H1 (cell line): ENCODE data around the gene SVIP. TPM values are rescaled to one million over a fixed set of nuclear protein-coding genes. Genes with fewer than 3 reads are reported as not detected.
A peak's percentile ranks its signal among the peaks of the same experiment; 100 is the strongest.

ENCODE experiments used
- CTCF ChIA-PET: fragments of 300-600 bp; sonication (Branson Sonifier 250); formaldehyde crosslinking; loops from one replicate; lab custom pipeline; 2021; ENCODE audit not compliant: partially characterized antibody; lab: Charles Lee
- POLR2A ChIA-PET: fragments of 300-600 bp; sonication (Branson Sonifier 250); formaldehyde crosslinking; loops from one replicate; lab custom pipeline; 2021; ENCODE audit warnings: inconsistent platforms; ENCODE audit not compliant: partially characterized antibody; lab: Charles Lee
- DNase-seq, 2 experiments: peaks; one replicate each; pipeline versions ENCODE4 v3.0.0 to v3.0.0-alpha.2; 2010 to 2022; ENCODE audit warnings: low spot score in 2 of 2, low read depth in 1 of 2, mixed read lengths in 1 of 2
- FAIRE-seq: peaks from 2 replicates; lab custom pipeline; 2011; peaks lifted over from hg19 to GRCh38; lab: Jason Lieb, UNC
- H2AFZ ChIP-seq: 2 replicates; pipeline ENCODE4 v1.8.1; 2012; ENCODE audit warnings: low read length, inconsistent platforms
- H2AK5ac ChIP-seq: 2 replicates; pipeline ENCODE4 v1.6.1; 2013; ENCODE audit warnings: low read depth, low read length
- H2BK120ac ChIP-seq: replicated peaks from 2 replicates; pipeline ENCODE3; 2013; ENCODE audit warnings: low read depth, low read length, inconsistent platforms
- H2BK12ac ChIP-seq: 2 replicates; pipeline ENCODE4 v1.6.1; 2013; ENCODE audit warnings: low read depth, low read length
- H2BK15ac ChIP-seq: 2 replicates; pipeline ENCODE4 v1.6.1; 2013; ENCODE audit warnings: low read length
- H2BK20ac ChIP-seq: 2 replicates; pipeline ENCODE4 v1.6.1; 2013; ENCODE audit warnings: low read length
- H2BK5ac ChIP-seq: 2 replicates; pipeline ENCODE4 v1.6.1; 2013; ENCODE audit warnings: low read depth, low read length
- H3K14ac ChIP-seq: 2 replicates; pipeline ENCODE4 v1.6.1; 2013; ENCODE audit warnings: inconsistent platforms; ENCODE audit not compliant: insufficient read length
- H3K18ac ChIP-seq: 2 replicates; pipeline ENCODE4 v1.6.1; 2013; ENCODE audit warnings: low read length; ENCODE audit errors: extremely low read depth
- H3K23ac ChIP-seq: 2 replicates; pipeline ENCODE4 v1.6.1; 2013; ENCODE audit warnings: inconsistent platforms; ENCODE audit not compliant: insufficient read length
- H3K23me2 ChIP-seq: 2 replicates; pipeline ENCODE4 v1.6.1; 2013; ENCODE audit warnings: low read depth, low read length
- H3K27ac ChIP-seq: 2 replicates; pipeline ENCODE4 v1.6.1; 2011; ENCODE audit warnings: low read depth, low read length, inconsistent platforms
- H3K27me3 ChIP-seq, 4 experiments: replicated peaks in 1 of 4; 1 replicate in 1 of 4; 2 replicates in 3 of 4; pipeline versions ENCODE4 v1.6.1 to v1.8.1; 2011 to 2013; ENCODE audit warnings: low read length in 3 of 4, mild to moderate bottlenecking in 3 of 4, inconsistent platforms in 2 of 4, mixed read lengths in 2 of 4, moderate library complexity in 1 of 4; ENCODE audit not compliant: control insufficient read depth in 3 of 4, insufficient read depth in 3 of 4; ENCODE audit errors: extremely low read depth in 1 of 4
- H3K36me3 ChIP-seq, 4 experiments: 2 replicates each; pipeline versions ENCODE4 v1.6.1 to v1.8.1; 2011 to 2013; ENCODE audit warnings: mild to moderate bottlenecking in 4 of 4, low read length in 3 of 4, moderate library complexity in 2 of 4, control low read depth in 1 of 4, inconsistent platforms in 1 of 4; ENCODE audit not compliant: insufficient read depth in 4 of 4, control insufficient read depth in 2 of 4
- H3K4ac ChIP-seq: replicated peaks from 2 replicates; pipeline ENCODE3; 2013; ENCODE audit warnings: low read length, low read depth, mixed read lengths, inconsistent platforms; ENCODE audit not compliant: insufficient read length
- H3K4me1 ChIP-seq, 4 experiments: replicated peaks in 1 of 4; 1 replicate in 1 of 4; 2 replicates in 3 of 4; pipeline versions ENCODE4 v1.6.1 to v1.8.1; 2011 to 2013; ENCODE audit warnings: low read length in 3 of 4, inconsistent platforms in 2 of 4, mixed read lengths in 1 of 4; ENCODE audit not compliant: insufficient read depth in 4 of 4, control insufficient read depth in 3 of 4
- H3K4me2 ChIP-seq, 2 experiments: 2 replicates each; pipeline versions ENCODE4 v1.6.1 to v1.8.1; 2011 to 2013; ENCODE audit warnings: low read depth in 2 of 2, low read length in 2 of 2, control low read depth in 1 of 2, inconsistent platforms in 1 of 2, mild to moderate bottlenecking in 1 of 2; ENCODE audit not compliant: insufficient read depth in 1 of 2
- H3K4me3 ChIP-seq, 4 experiments: fragments of 200-600, 300-600 bp in 1 of 4; sonication (generic), shearing (Covaris generic), sonication (Bioruptor Twin) in 1 of 4; 2 replicates each; pipeline versions ENCODE4 v1.5.1 to v1.8.1; 2011 to 2016; ENCODE audit warnings: low read length in 4 of 4, low read depth in 3 of 4, control low read depth in 2 of 4, inconsistent platforms in 2 of 4, mild to moderate bottlenecking in 2 of 4, mixed read lengths in 1 of 4, moderate library complexity in 1 of 4; ENCODE audit not compliant: insufficient read depth in 2 of 4; ENCODE audit errors: extremely low read depth in 1 of 4
- H3K56ac ChIP-seq: replicated peaks from 2 replicates; pipeline ENCODE3; 2013; ENCODE audit warnings: low read depth, mild to moderate bottlenecking, mixed read lengths, low read length, inconsistent platforms; ENCODE audit not compliant: insufficient read length
- H3K79me1 ChIP-seq: 2 replicates; pipeline ENCODE4 v1.6.1; 2013; ENCODE audit warnings: low read depth, low read length, control low read depth
- H3K79me2 ChIP-seq, 2 experiments: 2 replicates each; pipeline versions ENCODE4 v1.6.1 to v1.8.1; 2012 to 2013; ENCODE audit warnings: low read length in 2 of 2, mild to moderate bottlenecking in 2 of 2, inconsistent platforms in 1 of 2; ENCODE audit not compliant: insufficient read depth in 2 of 2, control insufficient read depth in 1 of 2
- H3K9ac ChIP-seq, 4 experiments: replicated peaks in 1 of 4; 1 replicate in 1 of 4; 2 replicates in 3 of 4; pipeline versions ENCODE4 v1.6.1 to v1.8.1; 2011 to 2013; ENCODE audit warnings: low read depth in 3 of 4, low read length in 3 of 4, control low read depth in 2 of 4, mild to moderate bottlenecking in 2 of 4, moderate library complexity in 2 of 4, inconsistent platforms in 1 of 4; ENCODE audit errors: extremely low read depth in 1 of 4
- H3K9me3 ChIP-seq, 2 experiments: 2 replicates each; pipeline versions ENCODE4 v1.6.1 to v1.8.1; 2012 to 2013; ENCODE audit warnings: mild to moderate bottlenecking in 2 of 2, moderate library complexity in 2 of 2, control low read depth in 1 of 2, inconsistent platforms in 1 of 2, low read depth in 1 of 2, low read length in 1 of 2, mixed read lengths in 1 of 2; ENCODE audit not compliant: insufficient read depth in 2 of 2
- H4K20me1 ChIP-seq, 2 experiments: replicated peaks in 1 of 2; 2 replicates each; pipeline versions ENCODE3 to v1.8.1; 2011 to 2013; ENCODE audit warnings: inconsistent platforms in 2 of 2, low read length in 2 of 2, mild to moderate bottlenecking in 1 of 2; ENCODE audit not compliant: insufficient read depth in 2 of 2, control insufficient read depth in 1 of 2
- H4K5ac ChIP-seq: 2 replicates; pipeline ENCODE4 v1.6.1; 2013; ENCODE audit warnings: low read length, low read depth, mixed read lengths, inconsistent platforms; ENCODE audit not compliant: insufficient read length
- H4K8ac ChIP-seq: 2 replicates; pipeline ENCODE4 v1.8.0; 2013; ENCODE audit warnings: mild to moderate bottlenecking, moderate library complexity, low read length, inconsistent platforms; ENCODE audit not compliant: insufficient read depth; ENCODE audit errors: extremely low read depth
- H4K91ac ChIP-seq: replicated peaks from 2 replicates; pipeline ENCODE3; 2013; ENCODE audit warnings: low read length, mixed read lengths, inconsistent platforms; ENCODE audit not compliant: insufficient read length
- BACH1 ChIP-seq: IDR thresholded peaks from 2 replicates; pipeline ENCODE4 v1.6.1; 2012; ENCODE audit warnings: low read length, improper control_type of control experiment
- CTCF ChIP-seq, 3 experiments: IDR thresholded peaks; 1 replicate in 2 of 3; 2 replicates in 1 of 3; pipeline versions ENCODE4 v1.5.1 to v1.6.1; 2011; ENCODE audit warnings: low read length in 3 of 3, mild to moderate bottlenecking in 3 of 3, inconsistent platforms in 2 of 3, low read depth in 1 of 3, moderate library complexity in 1 of 3; ENCODE audit not compliant: insufficient read depth in 1 of 3; ENCODE audit errors: control extremely low read depth in 1 of 3
- FOSL1 ChIP-seq: IDR thresholded peaks from 2 replicates; pipeline ENCODE4 v1.6.1; 2011; ENCODE audit warnings: mild to moderate bottlenecking, low read depth, low read length, moderate library complexity; ENCODE audit not compliant: insufficient read depth
- GTF2F1 ChIP-seq: IDR thresholded peaks from 2 replicates; pipeline ENCODE4 v1.6.1; 2012; ENCODE audit warnings: low read depth, low read length, improper control_type of control experiment, borderline replicate concordance
- TBP ChIP-seq: IDR thresholded peaks from 2 replicates; pipeline ENCODE4 v1.6.1; 2011; ENCODE audit warnings: low read depth, low read length, improper control_type of control experiment
- WGBS, 2 experiments: shearing (Covaris generic) in 1 of 2; methylation state at CpG; one replicate each; pipeline versions ENCODE4 v1.1.6 to v1.1.7; 2013 to 2015; ENCODE audit warnings: low lambda C conversion rate in 2 of 2, mixed read lengths in 2 of 2, inconsistent platforms in 1 of 2, low coverage in 1 of 2, missing lambda C conversion rate in 1 of 2; ENCODE audit not compliant: insufficient replicate concordance in 2 of 2, insufficient coverage in 1 of 2, insufficient read length in 1 of 2; ENCODE audit errors: extremely low coverage in 1 of 2, missing lambda C conversion rate in 1 of 2; 5-methylcytosine and 5-hydroxymethylcytosine counted together
- polyA plus RNA-seq, 7 experiments: library from polyadenylated mRNA; depleted of rRNA in 3 of 7; stranded (reverse) in 5 of 7; unstranded in 2 of 7; fragments of >200 nt in 5 of 7; fragments of 200-250 nt in 2 of 7; gene quantifications; 1 replicate in 5 of 7; 2 replicates in 1 of 7; 4 replicates in 1 of 7; pipeline versions ENCODE4 v1.2.1 to v1.2.3, GENCODE V29; 2011 to 2013; ENCODE audit warnings: missing spikeins in 2 of 7, mixed read lengths in 2 of 7
- total RNA-seq: library from RNA; stranded (reverse); fragmentation: NEBNext Ultra II Directional; extraction: Animal tissue kit (Norgen Biotek cat#: 25700); gene quantifications from 2 replicates; pipeline ENCODE4 v1.2.1, GENCODE V29; 2021

SVIP gene
- total and polyA plus RNA-seq, 2 of the 8 experiments (the other 6 are each of a cell fraction or from before 2014, with no cell fraction given), result 1.2 to 11.4 TPM

- no peaks in the 10 kb centered on the region for H3K9me3 ChIP-seq
- H2AK5ac ChIP-seq, result no peak within 1 kb of the TSS
- H2BK20ac ChIP-seq, result no peak within 1 kb of the TSS
- H2BK5ac ChIP-seq, result no peak within 1 kb of the TSS
- H2BK15ac ChIP-seq, result no peak within 1 kb of the TSS
- H3K18ac ChIP-seq, result no peak within 1 kb of the TSS
- no peaks in the 10 kb centered on the region for H3K36me3 ChIP-seq
- ChIA-PET POLR2A (no interaction called here), CTCF (interaction anchor here (0.6 kb wide), 1 partner anchor 474 kb away, joined by 3 read pairs; no protein-coding TSS in a partner anchor)
- H2BK120ac ChIP-seq, result no peak within 1 kb of the TSS
- no peaks in the 10 kb centered on the region for H3K23me2 ChIP-seq
- no peak within 1 kb of the TSS for H3K27ac ChIP-seq
- no peak within 1 kb of the TSS for H4K91ac ChIP-seq
- no peak within 1 kb of the TSS for H3K14ac ChIP-seq
- H3K4me3 ChIP-seq, result no peak within 1 kb of the TSS
- H2AFZ ChIP-seq, result no peak within 1 kb of the TSS
- H3K9ac ChIP-seq, result no peak within 1 kb of the TSS
- no peaks in the 10 kb centered on the region for H3K4me1 ChIP-seq
- peak within 1 kb of the TSS; percentile 59 for H3K4ac ChIP-seq
- no peaks in the 10 kb centered on the region for H4K20me1 ChIP-seq
- no peak within 1 kb of the TSS for H3K23ac ChIP-seq
- no peak within 1 kb of the TSS for H3K56ac ChIP-seq
- no peak within 1 kb of the TSS for H3K4me2 ChIP-seq
- no peak within 1 kb of the TSS for H4K5ac ChIP-seq
- no peaks in the 10 kb centered on the region for H3K27me3 ChIP-seq
- DNase-seq (no peak), FAIRE-seq (no peak)
- H4K8ac ChIP-seq, result no peak within 1 kb of the TSS; the same call in 1 of the 2 replicates
- H3K79me2 ChIP-seq, result no peaks in the 10 kb centered on the region
- no peaks in the 10 kb centered on the region for H3K79me1 ChIP-seq
- no peak within 1 kb of the TSS for H2BK12ac ChIP-seq
- TF ChIP-seq TBP (no peak), FOSL1 (no peak), BACH1 (no peak), GTF2F1 (no peak), CTCF (IDR thresholded peaks at IDR 0.05; ENCODE audit: control extremely low read depth in 1 of 3, insufficient read depth in 1 of 3, low read depth in 1 of 3, low read length in 3 of 3) (peak in 2 of 3 experiments; percentile 10 to 13; a peak in 2 of 4 replicates)
- 97% methylated on average over 4 of the region's 4 CpGs; no CpG with 5 or more reads in 1 of the 2 experiments for WGBS, 2 experiments
These were observed 30.6 kb upstream of the SVIP start, which contains the start of gene CCDC179 for GRCh38 chr11:22860241-22860640. TSS of gene CCDC179 (minus strand) at chr11:22860474. CDS start at chr11:22860421, 53 bp downstream.
